Right atrium auricular region (tissue), 2 donors: ENCODE measurements around the gene AFAP1L1. TPM values are rescaled to one million over a fixed set of nuclear protein-coding genes. Genes with fewer than 3 reads are reported as not detected.

ENCODE experiments used
- DNase-seq: peaks from one replicate; pipeline ENCODE4 v3.0.0-alpha.2; 2019; ENCODE audit warnings: low spot score
- H3K27ac ChIP-seq, 2 donors: fragments of 200-600 bp; sonication (generic); 1 replicate in 1 of 2; 2 replicates in 1 of 2; pipeline ENCODE4 v1.5.1; 2016 to 2019
- H3K27me3 ChIP-seq, 2 donors: fragments of 200-600 bp; sonication (generic); one replicate each; pipeline versions ENCODE4 v1.5.1 to v1.6.0; 2017 to 2019
- H3K36me3 ChIP-seq: fragments of 200-600 bp; sonication (generic); one replicate; pipeline ENCODE4 v1.5.1; 2016
- H3K4me1 ChIP-seq, 2 donors: fragments of 200-600 bp; sonication (generic); one replicate each; pipeline versions ENCODE4 v1.5.1 to v1.6.0; 2017 to 2019
- H3K4me3 ChIP-seq, 2 donors: fragments of 200-600 bp; sonication (generic); 1 replicate in 1 of 2; 2 replicates in 1 of 2; pipeline ENCODE4 v1.5.1; 2017 to 2019; ENCODE audit warnings: mild to moderate bottlenecking in 1 of 2, moderate library complexity in 1 of 2
- H3K9me3 ChIP-seq, 2 donors: fragments of 200-600 bp; sonication (generic); one replicate each; pipeline ENCODE4 v1.5.1; 2019
- total RNA-seq, 2 donors: library from RNA; depleted of rRNA; stranded (reverse); fragments of >200 nt; gene quantifications; one replicate each; pipeline ENCODE4 v1.1.0, GENCODE V29; 2016
- TF ChIP-seq, protein P1 (sequence below), 2 donors: fragments of 200-600 bp; sonication (generic); IDR thresholded peaks; one replicate each; pipeline ENCODE4 v1.5.1; 2019; ENCODE audit warnings: antibody characterized with exemption in 2 of 2

Gene AFAP1L1
- total RNA-seq, 2 donors from 2014 or later: 45.6 to 48.9 TPM

DNA sequence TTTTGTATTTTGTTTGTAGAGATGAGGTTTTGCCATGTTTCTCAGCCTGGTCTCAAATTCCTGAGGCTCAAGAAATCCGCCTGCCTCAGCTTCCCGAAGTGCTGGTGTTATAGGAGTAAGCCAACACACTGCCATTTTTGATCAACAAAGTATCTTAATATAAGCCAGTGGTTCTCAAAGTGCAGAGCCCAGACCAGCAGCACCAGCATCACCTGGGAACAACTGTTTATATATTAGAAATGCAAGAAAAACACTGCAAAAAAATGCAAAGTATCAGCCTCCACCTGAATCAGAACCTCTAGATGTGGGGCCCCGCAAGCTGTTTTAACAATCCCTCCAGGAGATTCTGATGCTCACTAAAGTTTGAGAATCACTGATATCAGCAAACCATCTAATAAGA is 101.3 kb downstream of the AFAP1L1 start:
- Histone ChIP-seq H3K4me3 (no peak overlapping the region), H3K9me3 (no peaks in the 10 kb centered on the region), H3K36me3 (no peaks in the 10 kb centered on the region), H3K4me1 (peaks cover 0 to 16% of the 10 kb centered on the region in 2 donors), H3K27ac (no peak overlapping the region), H3K27me3 (no peaks in the 10 kb centered on the region)
- TF ChIP-seq, protein P1, sequence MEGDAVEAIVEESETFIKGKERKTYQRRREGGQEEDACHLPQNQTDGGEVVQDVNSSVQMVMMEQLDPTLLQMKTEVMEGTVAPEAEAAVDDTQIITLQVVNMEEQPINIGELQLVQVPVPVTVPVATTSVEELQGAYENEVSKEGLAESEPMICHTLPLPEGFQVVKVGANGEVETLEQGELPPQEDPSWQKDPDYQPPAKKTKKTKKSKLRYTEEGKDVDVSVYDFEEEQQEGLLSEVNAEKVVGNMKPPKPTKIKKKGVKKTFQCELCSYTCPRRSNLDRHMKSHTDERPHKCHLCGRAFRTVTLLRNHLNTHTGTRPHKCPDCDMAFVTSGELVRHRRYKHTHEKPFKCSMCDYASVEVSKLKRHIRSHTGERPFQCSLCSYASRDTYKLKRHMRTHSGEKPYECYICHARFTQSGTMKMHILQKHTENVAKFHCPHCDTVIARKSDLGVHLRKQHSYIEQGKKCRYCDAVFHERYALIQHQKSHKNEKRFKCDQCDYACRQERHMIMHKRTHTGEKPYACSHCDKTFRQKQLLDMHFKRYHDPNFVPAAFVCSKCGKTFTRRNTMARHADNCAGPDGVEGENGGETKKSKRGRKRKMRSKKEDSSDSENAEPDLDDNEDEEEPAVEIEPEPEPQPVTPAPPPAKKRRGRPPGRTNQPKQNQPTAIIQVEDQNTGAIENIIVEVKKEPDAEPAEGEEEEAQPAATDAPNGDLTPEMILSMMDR (IDR thresholded peaks at IDR 0.05): no peak
- DNase-seq: no peak

GRCh38 chr5:149374303-149374702 is 102.6 kb downstream of the AFAP1L1 start:
- DNase-seq: no peak
- H3K4me1 ChIP-seq: peaks cover 0 to 18% of the 10 kb centered on the region in 2 donors
- TF ChIP-seq, protein P1 (IDR thresholded peaks at IDR 0.05): no peak
- no peaks in the 10 kb centered on the region for H3K36me3 ChIP-seq
- no peaks in the 10 kb centered on the region for H3K9me3 ChIP-seq
- H3K27me3 ChIP-seq: no peaks in the 10 kb centered on the region
- no peak overlapping the region for H3K27ac ChIP-seq
- H3K4me3 ChIP-seq: no peak overlapping the region

GRCh38 chr5:149374801-149375200 is 103.1 kb downstream of the AFAP1L1 start:
- Histone ChIP-seq H3K36me3 (no peaks in the 10 kb centered on the region), H3K4me1 (peaks cover 0 to 22% of the 10 kb centered on the region in 2 donors), H3K27ac (no peak overlapping the region), H3K4me3 (no peak overlapping the region), H3K9me3 (no peaks in the 10 kb centered on the region), H3K27me3 (no peaks in the 10 kb centered on the region)
- TF ChIP-seq, protein P1 (IDR thresholded peaks at IDR 0.05): no peak
- no peak for DNase-seq

DNA sequence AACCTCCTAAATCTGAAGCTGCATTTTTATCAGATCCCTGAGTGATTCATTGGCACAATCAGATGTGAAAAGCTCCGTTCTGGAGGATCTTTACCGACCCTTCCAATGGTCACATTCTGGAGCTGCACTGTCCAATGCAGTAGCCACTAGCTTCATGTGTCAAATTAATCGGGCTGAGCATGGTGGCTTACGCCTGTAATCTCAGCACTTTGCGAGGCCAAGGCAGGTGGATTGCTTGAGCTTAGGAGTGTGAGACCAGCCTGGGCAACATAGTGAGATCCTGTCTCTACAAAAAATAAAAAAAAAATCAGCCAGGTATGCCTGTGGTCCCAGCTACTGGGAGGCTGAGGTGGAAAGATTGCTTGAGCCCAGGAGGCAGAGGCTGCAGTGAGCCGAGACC is 103.8 kb downstream of the AFAP1L1 start:
- TF ChIP-seq, protein P1 (IDR thresholded peaks at IDR 0.05): no peak
- Histone ChIP-seq H3K27me3 (no peaks in the 10 kb centered on the region), H3K27ac (no peak overlapping the region), H3K4me3 (no peak overlapping the region), H3K4me1 (peaks cover 0 to 24% of the 10 kb centered on the region in 2 donors), H3K9me3 (no peaks in the 10 kb centered on the region), H3K36me3 (no peaks in the 10 kb centered on the region)
- DNase-seq: no peak

GRCh38 chr5:149376104-149376503 is 104.4 kb downstream of the AFAP1L1 start:
- Histone ChIP-seq H3K27me3 (no peaks in the 10 kb centered on the region), H3K9me3 (no peaks in the 10 kb centered on the region), H3K36me3 (no peaks in the 10 kb centered on the region), H3K4me3 (no peak overlapping the region), H3K27ac (no peak overlapping the region), H3K4me1 (peaks cover 0 to 27% of the 10 kb centered on the region in 2 donors)
- no peak for DNase-seq
- TF ChIP-seq, protein P1 (IDR thresholded peaks at IDR 0.05): no peak

DNA sequence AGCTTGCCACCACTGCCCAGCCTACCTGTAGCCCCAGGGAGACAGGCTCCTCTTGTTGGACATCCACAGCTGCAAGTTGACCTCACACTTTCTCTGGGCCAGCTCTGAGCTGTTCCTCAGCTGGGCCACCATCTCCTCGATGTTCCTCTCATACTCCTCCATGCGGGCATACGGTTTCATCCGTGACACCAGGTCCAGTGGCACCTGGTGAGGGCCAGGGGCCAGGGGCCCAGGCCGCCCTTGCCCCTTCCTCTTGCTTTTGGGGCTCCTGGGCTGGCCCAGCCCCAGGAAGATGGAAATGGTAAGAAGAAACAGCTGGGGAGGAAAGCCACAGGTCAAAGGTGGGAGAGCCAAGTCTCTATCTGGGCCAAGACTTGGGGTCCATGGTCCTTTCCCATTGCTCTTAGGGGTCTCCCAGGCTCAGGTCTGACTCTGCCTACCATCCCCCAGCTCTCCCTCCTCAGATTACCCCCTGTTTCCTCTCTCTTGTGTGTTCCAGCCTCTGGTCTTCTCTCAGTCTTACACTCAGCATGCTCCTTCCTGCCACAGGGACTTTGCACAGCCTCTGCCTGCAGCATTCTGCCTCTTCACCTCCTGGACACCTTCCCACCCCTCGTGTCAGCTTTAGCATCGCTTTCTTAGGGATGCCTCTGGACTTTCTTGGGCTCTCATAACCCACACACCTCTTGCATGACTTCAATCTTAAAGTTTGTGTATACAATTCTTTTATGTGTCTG is 105.2 kb downstream of the AFAP1L1 start:
- Histone ChIP-seq H3K4me3 (no peak overlapping the region), H3K9me3 (no peaks in the 10 kb centered on the region), H3K4me1 (peaks cover 0 to 28% of the 10 kb centered on the region in 2 donors), H3K27ac (no peak overlapping the region), H3K36me3 (no peaks in the 10 kb centered on the region), H3K27me3 (no peaks in the 10 kb centered on the region)
- TF ChIP-seq, protein P1 (IDR thresholded peaks at IDR 0.05): no peak
- DNase-seq: no peak
